ENCODE measurements around the gene MAS1L.

Gene MAS1L

GRCh38 chr6:29510202-29510601 lies 22.4 kb upstream of the MAS1L start:
- peak; percentile 44 for DNase-seq

GRCh38 chr6:29509711-29510110 lies 22.0 kb upstream of the MAS1L start:
- DNase-seq, result no peak

- DNase-seq, result no peak
Observed at GRCh38 chr6:29509239-29509638, 21.5 kb upstream of the MAS1L start.

DNA sequence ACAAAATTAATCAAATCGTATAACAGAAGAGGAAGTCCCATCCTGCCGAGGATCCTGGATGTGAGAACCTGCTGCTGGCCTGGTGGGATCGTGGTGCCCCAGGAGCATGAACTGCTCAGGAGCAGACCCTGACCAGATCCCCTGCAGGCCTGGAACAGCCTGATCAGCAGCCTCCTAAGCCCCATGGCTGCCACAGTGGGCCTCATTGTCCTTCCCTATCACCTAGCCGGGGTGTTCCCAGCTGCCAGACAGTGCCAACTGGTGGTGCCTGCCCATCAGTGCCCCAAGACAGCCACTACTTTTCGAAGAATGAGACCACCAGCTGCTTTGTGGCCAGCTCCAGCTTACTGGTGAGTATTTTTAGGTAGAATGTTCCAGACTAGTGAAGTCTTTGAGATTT lies 19.6 kb upstream of the MAS1L start:
- DNase-seq, result no peak

GRCh38 chr6:29506446-29507067 lies 18.8 kb upstream of the MAS1L start:
- no peak for DNase-seq

- no peak for DNase-seq
Observed at GRCh38 chr6:29505808-29506207, 18.1 kb upstream of the MAS1L start.

GRCh38 chr6:29504961-29505360 lies 17.2 kb upstream of the MAS1L start:
- DNase-seq, result no peak

DNA sequence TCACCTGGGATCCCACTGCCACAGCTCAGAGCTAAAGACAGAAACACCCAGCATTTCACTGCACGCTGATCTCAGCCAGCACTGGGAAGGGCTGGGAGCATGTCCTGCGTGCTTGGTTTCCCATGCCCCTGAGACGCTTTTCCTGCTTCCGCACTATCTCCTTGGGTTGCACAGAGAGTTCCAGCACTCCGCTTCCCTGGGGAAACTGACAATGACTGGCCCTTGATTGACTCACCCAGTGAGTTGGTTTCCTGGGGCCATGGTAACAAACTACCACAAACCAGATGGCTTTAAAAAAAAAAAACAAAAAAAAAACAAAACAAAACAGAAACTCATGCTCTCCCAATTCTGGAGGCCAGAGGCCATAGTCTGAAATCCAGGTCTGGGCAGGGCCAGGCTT lies 14.8 kb upstream of the MAS1L start:
- no peak for DNase-seq

DNA sequence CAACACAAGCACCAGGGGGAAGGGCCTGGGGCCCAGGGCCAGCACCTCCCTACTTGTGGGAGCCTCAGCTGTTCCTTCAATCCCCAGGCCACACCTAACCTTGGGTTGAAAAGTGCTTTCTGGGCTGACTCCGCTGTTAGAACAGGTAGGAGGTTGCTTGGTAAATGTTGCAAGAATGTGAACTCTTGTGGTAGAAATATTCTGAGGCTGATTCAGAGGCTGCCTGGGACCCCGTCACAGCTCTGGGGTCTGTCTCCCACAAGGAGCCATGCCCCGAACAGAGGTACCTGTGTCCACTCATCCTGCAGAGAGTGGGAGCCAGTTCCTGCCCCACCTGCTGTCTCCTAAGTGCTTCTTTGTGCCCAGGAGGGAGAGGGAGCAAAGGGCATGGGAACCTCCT lies 14.4 kb upstream of the MAS1L start:
- no peak for DNase-seq

- DNase-seq, result no peak
Observed at GRCh38 chr6:29501106-29501505, 13.3 kb upstream of the MAS1L start.

DNA sequence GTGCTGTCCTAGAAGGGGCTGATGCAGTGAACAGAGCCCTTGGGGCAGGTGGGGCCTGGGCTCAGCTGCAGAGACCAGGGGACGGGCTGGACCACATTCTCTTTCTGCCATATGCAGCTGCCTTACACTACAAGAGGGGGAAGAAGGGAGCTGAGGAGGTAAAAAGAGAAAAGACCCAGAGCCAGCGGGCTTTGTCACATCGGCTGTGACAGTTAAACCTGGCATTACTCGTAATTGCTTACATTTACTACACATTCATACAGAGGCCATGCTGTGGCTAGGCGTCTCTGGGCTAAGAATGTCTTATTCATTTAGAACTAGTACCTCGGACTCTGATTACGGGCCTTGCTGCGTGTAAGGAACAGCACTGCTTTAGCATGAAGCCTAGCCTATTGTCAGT lies 12.8 kb upstream of the MAS1L start:
- DNase-seq, result no peak

DNA sequence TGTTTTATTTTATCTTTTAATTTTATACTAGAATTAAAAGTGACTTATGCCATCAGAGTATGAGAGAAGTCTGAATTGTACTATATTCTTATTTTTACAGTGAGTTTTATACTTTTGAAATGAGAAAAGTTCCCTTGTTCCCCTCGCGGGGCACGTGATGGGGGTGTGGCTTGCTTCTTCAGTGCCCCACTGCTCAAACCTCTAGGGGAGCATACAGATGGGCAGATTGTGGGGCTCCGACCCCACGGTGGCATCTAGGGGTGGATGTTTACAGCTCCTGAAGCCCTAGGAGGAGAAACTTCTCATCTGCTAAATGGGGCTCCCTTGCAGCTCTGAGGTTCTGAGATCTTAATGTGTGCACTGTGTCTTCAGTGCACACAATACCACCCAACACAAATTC lies 11.9 kb upstream of the MAS1L start:
- DNase-seq, result no peak

- no peak for DNase-seq
Observed at GRCh38 chr6:29496961-29497360, 9.2 kb upstream of the MAS1L start.

- DNase-seq, result no peak
Observed at GRCh38 chr6:29495571-29495970, 7.8 kb upstream of the MAS1L start.

DNA sequence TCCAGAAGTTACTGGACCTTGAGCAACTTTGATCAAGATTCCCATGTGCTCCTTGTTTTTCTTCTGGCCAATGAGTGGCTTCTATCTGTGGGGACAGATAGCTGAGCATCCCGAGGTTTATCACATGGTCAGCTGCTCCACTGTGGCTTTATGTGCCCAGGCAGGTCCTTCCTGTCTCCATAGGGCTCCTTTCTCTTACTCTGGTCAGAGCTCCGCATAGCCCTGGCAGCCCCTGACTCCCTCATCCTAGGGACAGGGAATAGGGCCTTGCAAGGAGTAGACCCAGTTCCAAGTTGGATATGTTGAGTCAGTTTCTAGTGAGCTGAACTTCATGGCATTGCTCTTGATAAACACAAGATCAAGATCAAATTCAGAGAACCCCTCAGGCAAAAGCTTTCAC lies 6.4 kb upstream of the MAS1L start:
- DNase-seq, result no peak

GRCh38 chr6:29493261-29493660 lies 5.5 kb upstream of the MAS1L start:
- no peak for DNase-seq

DNA sequence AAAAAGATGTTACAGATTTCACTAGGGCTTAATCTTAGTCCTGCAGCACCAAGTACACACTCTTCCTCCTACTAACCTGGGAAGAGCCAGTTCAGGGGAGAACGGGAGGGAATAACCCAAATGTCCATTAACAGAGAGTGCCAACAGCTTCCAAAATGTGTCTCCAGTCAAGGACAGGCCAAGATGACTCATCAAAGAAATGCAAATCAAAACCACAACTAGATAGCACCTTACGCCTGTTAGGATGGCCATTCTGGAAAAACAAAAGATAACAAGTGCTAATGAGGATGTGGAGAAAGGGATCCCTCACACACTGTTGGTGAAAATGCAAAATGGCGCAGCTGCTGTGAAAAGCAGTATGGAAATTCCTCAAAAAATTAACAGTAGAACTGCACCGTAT lies 3.8 kb upstream of the MAS1L start:
- DNase-seq, result no peak

DNA sequence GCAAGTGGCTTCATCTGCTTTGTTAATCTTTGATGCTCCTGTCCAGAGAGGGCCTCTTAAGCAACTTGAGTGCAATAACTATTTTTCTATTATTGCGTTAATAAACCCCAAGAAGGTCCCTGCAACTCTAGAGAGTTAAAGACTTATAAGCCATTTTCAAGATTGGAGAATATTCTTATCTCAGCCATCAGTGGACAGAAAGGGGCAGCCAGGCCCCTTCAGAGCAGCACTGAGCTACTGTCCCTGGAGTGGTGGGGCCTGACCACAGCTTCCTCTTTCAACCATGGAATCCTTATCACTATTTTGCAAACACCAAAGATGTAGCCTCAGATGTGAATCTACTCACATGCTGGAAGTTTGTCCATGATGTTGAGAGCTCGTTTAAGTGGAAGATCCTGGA lies 2.8 kb upstream of the MAS1L start:
- no peak for DNase-seq

DNA sequence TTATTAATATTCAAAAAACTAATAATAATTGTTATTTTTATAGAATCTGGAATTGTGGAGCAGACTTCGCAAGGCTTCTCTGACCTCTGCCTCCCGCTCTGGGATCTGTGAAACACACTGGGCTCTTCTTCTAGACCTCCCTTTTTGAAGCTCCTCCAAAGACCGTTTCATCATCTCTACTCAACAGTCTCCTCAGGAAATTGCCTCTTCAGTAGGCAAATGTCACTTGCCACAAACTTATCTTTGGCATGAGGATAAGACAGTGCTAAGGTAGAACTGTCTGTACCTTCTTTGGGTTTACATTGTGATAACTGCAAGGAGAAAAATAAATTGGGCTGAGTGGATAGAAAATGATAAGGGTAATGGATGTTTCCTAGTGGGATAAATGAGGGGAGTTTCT lies 2.3 kb upstream of the MAS1L start:
- no peak for DNase-seq

DNA sequence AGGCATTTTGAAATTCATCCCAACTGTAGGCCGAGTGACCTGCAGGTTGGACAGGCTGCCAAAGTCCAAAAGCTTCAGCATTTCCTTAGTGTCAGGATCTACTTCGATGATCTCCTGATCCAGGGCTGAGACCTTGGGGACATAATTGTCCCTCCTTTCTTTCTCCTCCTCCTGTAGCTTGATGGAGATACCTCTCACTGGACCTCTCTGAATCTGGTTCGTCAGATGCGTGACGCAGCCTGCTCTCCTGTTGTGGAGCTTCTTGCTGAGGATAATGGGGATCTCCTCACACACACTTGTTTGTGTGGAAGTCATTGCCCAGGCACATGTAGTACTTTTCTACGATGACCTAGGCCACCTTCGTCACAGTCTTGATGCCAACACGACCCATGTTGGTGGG lies 1.5 kb upstream of the MAS1L start:
- no peak for DNase-seq

- no peak for DNase-seq
Observed at GRCh38 chr6:29488874-29489273, 1.1 kb upstream of the MAS1L start.

DNA sequence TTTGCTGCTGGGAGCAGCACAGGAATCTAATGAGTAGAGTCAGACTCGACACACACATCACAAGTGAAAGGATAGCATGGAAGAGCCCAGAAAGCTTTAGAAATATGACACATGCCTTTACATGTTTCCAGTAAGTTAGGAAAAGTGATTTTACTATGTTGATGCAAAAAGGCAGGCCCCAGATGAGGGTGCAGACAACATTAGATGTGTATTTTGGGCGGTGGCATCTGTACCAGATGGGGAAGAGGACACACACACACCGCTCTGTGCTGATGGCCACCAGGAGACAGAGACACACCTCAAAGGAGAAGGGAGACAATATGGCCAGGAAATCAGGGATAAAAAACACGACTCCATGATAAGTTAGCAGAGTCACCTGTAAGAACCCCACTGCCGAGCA lies 625 bp downstream of the MAS1L start:
- DNase-seq, result no peak

- no peak for DNase-seq
Observed at GRCh38 chr6:29486577-29486976, 1.2 kb downstream of the MAS1L start.

DNA sequence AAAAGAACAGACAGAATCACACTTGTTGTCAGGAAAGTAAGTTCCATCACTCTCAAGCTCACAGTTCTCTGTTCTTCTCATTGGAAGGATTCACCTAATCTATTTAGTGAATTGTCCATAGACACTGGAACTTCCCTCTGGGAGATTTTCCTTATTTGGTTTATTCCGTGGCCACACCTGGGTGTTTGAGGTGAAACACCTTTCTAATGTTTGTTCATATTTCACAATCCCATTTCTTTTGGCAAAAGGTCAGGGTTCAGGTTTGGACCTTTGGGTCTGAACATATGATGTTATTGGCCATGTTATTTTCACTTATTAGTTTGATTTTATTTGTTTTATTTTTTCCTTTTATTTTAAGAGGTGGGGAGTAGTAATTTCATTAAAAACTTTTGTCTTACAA lies 4.0 kb downstream of the MAS1L start:
- DNase-seq, result no peak

- DNase-seq, result no peak
Observed at GRCh38 chr6:29483186-29483585, 4.6 kb downstream of the MAS1L start.

DNA sequence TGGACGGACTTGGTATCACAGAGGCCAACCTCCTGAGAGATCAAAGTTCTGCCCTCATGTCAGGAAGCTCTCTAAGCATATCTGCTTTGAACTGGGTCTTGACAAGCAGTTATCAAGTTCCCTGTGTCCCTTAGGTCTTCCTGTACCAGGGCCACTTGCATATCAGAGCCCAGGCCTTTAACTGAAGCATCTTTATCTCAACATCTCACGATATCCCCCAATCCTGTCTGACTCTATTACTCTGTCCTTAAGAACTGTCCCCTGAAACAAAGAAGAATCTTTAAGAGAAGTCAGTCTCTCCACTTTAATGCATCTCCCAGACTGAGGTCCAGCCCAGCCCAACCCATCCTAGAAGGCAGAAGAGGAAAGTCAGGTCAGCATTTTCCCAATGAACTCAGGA lies 8.2 kb downstream of the MAS1L start:
- no peak for DNase-seq

All from NCI-H82 (cell line).